Measurements from ENCODE around the gene C1QB. TPM values are rescaled to one million over a fixed set of nuclear protein-coding genes. Genes with fewer than 3 reads are reported as not detected.

The C1QB gene
- total and polyA plus RNA-seq, 4 donors: 39.6 to 702 (median 431) TPM

GRCh38 chr1:22687191-22687590 lies 34.2 kb downstream of the C1QB start:
- no peaks in the 10 kb centered on the region for H3K27me3 ChIP-seq (ENCODE audit: control insufficient read depth in 3 of 3, insufficient read depth in 3 of 3, low read length in 2 of 3)
- no peak for ATAC-seq (ENCODE audit: insufficient read depth, low FRiP score)

GRCh38 chr1:22688466-22688865 lies 35.4 kb downstream of the C1QB start:
- DNase-seq (no peak), ATAC-seq (ENCODE audit: insufficient read depth, low FRiP score) (no peak)
- peaks cover 0 to 16% (median 0%) of the 10 kb centered on the region in 5 donors for H3K4me1 ChIP-seq (ENCODE audit: control insufficient read depth in 5 of 5, insufficient read depth in 5 of 5, low read length in 5 of 5)
- H3K27me3 ChIP-seq (ENCODE audit: control insufficient read depth in 3 of 3, insufficient read depth in 3 of 3, low read length in 2 of 3): no peaks in the 10 kb centered on the region
- no peak for TF ChIP-seq CTCF (IDR thresholded peaks at IDR 0.05; ENCODE audit: control extremely low read depth, extremely low read depth)
- no peak overlapping the region for H3K9ac ChIP-seq (ENCODE audit: insufficient read depth in 1 of 2, low read length in 2 of 2)
- H3K27ac ChIP-seq (ENCODE audit: low read depth in 1 of 2, low read length in 1 of 2): no peak overlapping the region
- H3K36me3 ChIP-seq (ENCODE audit: control insufficient read depth in 4 of 4, insufficient read depth in 4 of 4, low read length in 4 of 4): no peaks in the 10 kb centered on the region
- H3K4me3 ChIP-seq: no peak overlapping the region
- no peaks in the 10 kb centered on the region for H3K9me3 ChIP-seq (ENCODE audit: control insufficient read depth in 4 of 4, insufficient read depth in 3 of 4, low read length in 3 of 4)

More at GRCh38 chr1:22687191-22687590, 34.2 kb downstream of the C1QB start:
- H3K9ac ChIP-seq (ENCODE audit: insufficient read depth in 1 of 2, low read length in 2 of 2): no peak overlapping the region
- H3K27ac ChIP-seq (ENCODE audit: low read depth in 1 of 2, low read length in 1 of 2): no peak overlapping the region
- no peak for TF ChIP-seq CTCF (IDR thresholded peaks at IDR 0.05; ENCODE audit: control extremely low read depth, extremely low read depth)
- DNase-seq: no peak
- peaks cover 0 to 16% (median 0%) of the 10 kb centered on the region in 5 donors for H3K4me1 ChIP-seq (ENCODE audit: control insufficient read depth in 5 of 5, insufficient read depth in 5 of 5, low read length in 5 of 5)
- no peak overlapping the region for H3K4me3 ChIP-seq
- WGBS, 2 donors: 73 to 87% methylated on average over 2 of the region's 2 CpGs
- H3K36me3 ChIP-seq (ENCODE audit: control insufficient read depth in 4 of 4, insufficient read depth in 4 of 4, low read length in 4 of 4): no peaks in the 10 kb centered on the region
- H3K9me3 ChIP-seq (ENCODE audit: control insufficient read depth in 4 of 4, insufficient read depth in 3 of 4, low read length in 3 of 4): no peaks in the 10 kb centered on the region

- no peak for TF ChIP-seq CTCF (IDR thresholded peaks at IDR 0.05; ENCODE audit: control extremely low read depth, extremely low read depth)
- Histone ChIP-seq H3K27ac (ENCODE audit: low read depth in 1 of 2, low read length in 1 of 2) (no peak overlapping the region), H3K4me1 (ENCODE audit: control insufficient read depth in 5 of 5, insufficient read depth in 5 of 5, low read length in 5 of 5) (peaks cover 0 to 16% (median 0%) of the 10 kb centered on the region in 5 donors), H3K4me3 (no peak overlapping the region), H3K36me3 (ENCODE audit: control insufficient read depth in 4 of 4, insufficient read depth in 4 of 4, low read length in 4 of 4) (no peaks in the 10 kb centered on the region), H3K27me3 (ENCODE audit: control insufficient read depth in 3 of 3, insufficient read depth in 3 of 3, low read length in 2 of 3) (no peaks in the 10 kb centered on the region), H3K9me3 (ENCODE audit: control insufficient read depth in 4 of 4, insufficient read depth in 3 of 4, low read length in 3 of 4) (no peaks in the 10 kb centered on the region), H3K9ac (ENCODE audit: insufficient read depth in 1 of 2, low read length in 2 of 2) (no peak overlapping the region)
- 69 to 79% methylated on average over 11 of the region's 11 CpGs for WGBS, 2 donors
- no peak for ATAC-seq (ENCODE audit: insufficient read depth, low FRiP score)
- peak in 1 of 3 donors; percentile 29 for DNase-seq
These were observed 36.5 kb downstream of the C1QB start for GRCh38 chr1:22689505-22689904.

Data from lung (tissue), 12 donors.